Mammary epithelial cell (primary cell): ENCODE data around the gene UBL7.

ENCODE experiments used
- CTCF ChIP-seq, 2 donors: IDR thresholded peaks in 1 of 2; conservative IDR thresholded peaks in 1 of 2; 2 replicates each; pipeline ENCODE4 v1.5.1; 2011 to 2012; ENCODE audit warnings: inconsistent platforms in 2 of 2, low read length in 2 of 2, mild to moderate bottlenecking in 2 of 2, control low read depth in 1 of 2, low read depth in 1 of 2; ENCODE audit not compliant: insufficient read depth in 1 of 2; ENCODE audit errors: extremely low read depth in 1 of 2
- EZH2 ChIP-seq: IDR thresholded peaks from 2 replicates; pipeline ENCODE4 v1.6.1; 2012; ENCODE audit warnings: low read length, inconsistent platforms, borderline replicate concordance

GRCh38 chr15:74453925-74454763 is 6.8 kb downstream of the UBL7 start:
- TF ChIP-seq CTCF (conservative IDR thresholded peaks at IDR 0.05 in 1 of 2, IDR thresholded peaks at IDR 0.05 in 1 of 2; ENCODE audit: extremely low read depth in 1 of 2, insufficient read depth in 1 of 2, low read depth in 1 of 2, low read length in 2 of 2), result no peak
- TF ChIP-seq EZH2, result no peak
